MCF 10A (cell line): Measurements from ENCODE around the gene HOXC12. TPM values are rescaled to one million over a fixed set of nuclear protein-coding genes. Genes with fewer than 3 reads are reported as not detected.

ENCODE experiments used
- Bru-seq: library from RNA; stranded (reverse); fragments of 400-500 nt; gene quantifications from one replicate; lab custom pipeline; 2021; lab: Mats Ljungman, UMichigan
- BruChase-seq, 2 experiments: library from RNA; stranded (reverse); fragments of 400-500 nt; gene quantifications; one replicate each; lab custom pipeline; 2021; lab: Mats Ljungman, UMichigan
- BruUV-seq: library from RNA; stranded (reverse); fragments of 400-500 nt; replicated peaks from 2 replicates; lab custom pipeline; 2021; lab: Mats Ljungman, UMichigan
- CTCF ChIA-PET: fragments of 300-600 bp; sonication (Branson Sonifier 250); formaldehyde crosslinking; extraction: SDS; loops from one replicate; lab custom pipeline; 2021; ENCODE audit warnings: antibody characterized with exemption, inconsistent platforms; lab: Yijun Ruan, JAX
- POLR2A ChIA-PET: fragments of 300-600, 350-650 bp; sonication (Branson Sonifier 250); formaldehyde crosslinking; extraction: SDS; loops from one replicate; lab custom pipeline; 2020; ENCODE audit warnings: antibody characterized with exemption, inconsistent platforms; lab: Yijun Ruan, JAX
- DNase-seq: peaks from one replicate; pipeline ENCODE4 v3.0.0-alpha.2; 2018; ENCODE audit not compliant: unreplicated experiment
- H3K27ac Mint-ChIP-seq: one replicate; pipeline ENCODE4 v1.8.0; 2022; ENCODE audit warnings: mild to moderate bottlenecking, low read depth, mixed read lengths; ENCODE audit not compliant: unreplicated experiment
- H3K27me3 Mint-ChIP-seq: one replicate; pipeline ENCODE4 v1.8.0; 2022; ENCODE audit warnings: mixed read lengths; ENCODE audit not compliant: insufficient read depth, unreplicated experiment
- H3K36me3 Mint-ChIP-seq: one replicate; pipeline ENCODE4 v1.8.0; 2022; ENCODE audit warnings: mild to moderate bottlenecking, moderate library complexity, mixed read lengths; ENCODE audit not compliant: insufficient read depth, unreplicated experiment
- H3K4me1 Mint-ChIP-seq: one replicate; pipeline ENCODE4 v1.8.0; 2022; ENCODE audit warnings: mixed read lengths; ENCODE audit not compliant: insufficient read depth, unreplicated experiment
- H3K4me3 Mint-ChIP-seq: one replicate; pipeline ENCODE4 v1.8.0; 2022; ENCODE audit warnings: mild to moderate bottlenecking, moderate library complexity, mixed read lengths; ENCODE audit not compliant: unreplicated experiment
- H3K9me3 Mint-ChIP-seq: one replicate; pipeline ENCODE4 v1.8.0; 2022; ENCODE audit warnings: mixed read lengths; ENCODE audit not compliant: unreplicated experiment
- intact Hi-C: fragments of 100-400 bp; cut with micrococcal nuclease; formaldehyde crosslinking; loops from 2 replicates; pipeline ENCODE4 v1.14.1; 2022
- long read RNA-seq: library from polyadenylated mRNA; stranded (forward); transcript quantifications from one replicate; pipeline ENCODE4 v2.0.0, GENCODE V29; 2022
- total RNA-seq: library from RNA; stranded (reverse); gene quantifications from 2 replicates; pipeline ENCODE4 v1.2.3, GENCODE V29; 2022
- TF ChIP-seq, protein P1 (sequence below): fragments of 200-600 bp; IDR thresholded peaks from one replicate; pipeline ENCODE4 v1.8.0; 2022; ENCODE audit warnings: antibody characterized with exemption, mild to moderate bottlenecking; ENCODE audit not compliant: unreplicated experiment

HOXC12 gene, protein sequence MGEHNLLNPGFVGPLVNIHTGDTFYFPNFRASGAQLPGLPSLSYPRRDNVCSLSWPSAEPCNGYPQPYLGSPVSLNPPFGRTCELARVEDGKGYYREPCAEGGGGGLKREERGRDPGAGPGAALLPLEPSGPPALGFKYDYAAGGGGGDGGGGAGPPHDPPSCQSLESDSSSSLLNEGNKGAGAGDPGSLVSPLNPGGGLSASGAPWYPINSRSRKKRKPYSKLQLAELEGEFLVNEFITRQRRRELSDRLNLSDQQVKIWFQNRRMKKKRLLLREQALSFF
- total RNA-seq = not detected in 2 replicates
- Bru-seq, nascent RNA = percentile 18 among the genes with signal in this experiment
- not detected for BruChase-seq, experiment 1, labeled RNA remaining after a 6-hour chase
- BruChase-seq, experiment 2, labeled RNA remaining after a 2-hour chase = not detected
- long read RNA-seq = 0 reads

DNA sequence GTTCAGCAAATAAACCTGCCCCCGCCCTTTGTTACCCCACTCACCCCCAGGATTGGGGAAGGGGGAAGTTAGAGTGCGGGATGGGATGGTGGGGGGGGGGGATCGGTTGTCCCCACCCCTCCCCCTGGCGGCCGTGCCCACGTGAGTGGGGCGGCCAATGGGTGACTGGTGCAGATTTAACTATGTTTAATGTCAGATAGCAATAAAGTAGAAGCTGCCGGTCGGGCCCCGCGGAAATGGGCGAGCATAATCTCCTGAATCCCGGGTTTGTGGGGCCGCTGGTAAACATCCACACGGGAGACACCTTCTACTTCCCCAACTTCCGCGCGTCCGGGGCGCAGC, at the start of gene HOXC12:
Gene HOXC12 (plus strand): TSS at position 210 of the 342 bp plus-strand sequence. CDS start 27 bp downstream, at position 237.
- CTCF ChIA-PET = interaction anchor here (1.2 kb wide), 1 partner anchor 247 kb away, joined by 5 read pairs; no protein-coding TSS in a partner anchor
- H3K9me3 Mint-ChIP-seq = no peaks in the 10 kb centered on the region
- intact Hi-C loops = no loop called here
- H3K36me3 Mint-ChIP-seq = no peaks in the 10 kb centered on the region
- DNase-seq = no peak
- H3K4me1 Mint-ChIP-seq = no peaks in the 10 kb centered on the region
- H3K27me3 Mint-ChIP-seq = no peaks in the 10 kb centered on the region
- H3K27ac Mint-ChIP-seq = no peak within 1 kb of the TSS
- TF ChIP-seq, protein P1, sequence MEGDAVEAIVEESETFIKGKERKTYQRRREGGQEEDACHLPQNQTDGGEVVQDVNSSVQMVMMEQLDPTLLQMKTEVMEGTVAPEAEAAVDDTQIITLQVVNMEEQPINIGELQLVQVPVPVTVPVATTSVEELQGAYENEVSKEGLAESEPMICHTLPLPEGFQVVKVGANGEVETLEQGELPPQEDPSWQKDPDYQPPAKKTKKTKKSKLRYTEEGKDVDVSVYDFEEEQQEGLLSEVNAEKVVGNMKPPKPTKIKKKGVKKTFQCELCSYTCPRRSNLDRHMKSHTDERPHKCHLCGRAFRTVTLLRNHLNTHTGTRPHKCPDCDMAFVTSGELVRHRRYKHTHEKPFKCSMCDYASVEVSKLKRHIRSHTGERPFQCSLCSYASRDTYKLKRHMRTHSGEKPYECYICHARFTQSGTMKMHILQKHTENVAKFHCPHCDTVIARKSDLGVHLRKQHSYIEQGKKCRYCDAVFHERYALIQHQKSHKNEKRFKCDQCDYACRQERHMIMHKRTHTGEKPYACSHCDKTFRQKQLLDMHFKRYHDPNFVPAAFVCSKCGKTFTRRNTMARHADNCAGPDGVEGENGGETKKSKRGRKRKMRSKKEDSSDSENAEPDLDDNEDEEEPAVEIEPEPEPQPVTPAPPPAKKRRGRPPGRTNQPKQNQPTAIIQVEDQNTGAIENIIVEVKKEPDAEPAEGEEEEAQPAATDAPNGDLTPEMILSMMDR = no peak
- POLR2A ChIA-PET = interaction anchor here (1.0 to 3.2 kb wide), 3 partner anchors 13 to 179 kb away, joined by 3 to 16 read pairs (median 3); partner anchors contain the start of gene HOXC13
- H3K4me3 Mint-ChIP-seq = no peak within 1 kb of the TSS
- no TSS peak for BruUV-seq

DNA sequence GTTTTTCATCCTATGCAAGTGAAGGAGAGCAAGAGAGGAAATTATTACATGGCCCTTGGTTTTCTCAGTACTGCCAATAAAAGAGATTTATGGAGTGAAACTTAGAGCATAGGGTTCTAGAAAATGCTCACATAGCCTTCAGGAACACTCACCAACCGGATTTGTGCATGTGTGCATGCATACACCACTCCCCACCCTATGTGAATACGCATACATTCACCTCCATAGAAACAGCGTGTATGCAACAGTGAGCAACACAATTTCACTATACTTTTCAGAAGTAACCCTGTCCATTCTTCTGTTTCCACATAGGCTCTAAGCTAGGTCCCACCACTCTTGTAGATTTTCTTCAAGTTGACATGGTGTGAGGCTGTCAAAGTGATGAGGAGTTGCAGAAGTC, 47.6 kb upstream of the HOXC12 start:
- Mint-ChIP-seq H3K36me3 (no peaks in the 10 kb centered on the region), H3K27me3 (peaks cover under 1% of the 10 kb centered on the region), H3K4me3 (no peak overlapping the region), H3K9me3 (no peaks in the 10 kb centered on the region), H3K27ac (no peak overlapping the region), H3K4me1 (no peaks in the 10 kb centered on the region)
- no TSS peak for BruUV-seq
- POLR2A ChIA-PET = no interaction called here
- intact Hi-C loops = no loop called here
- CTCF ChIA-PET = no interaction called here
- DNase-seq = no peak
- TF ChIP-seq, protein P1 = no peak

DNA sequence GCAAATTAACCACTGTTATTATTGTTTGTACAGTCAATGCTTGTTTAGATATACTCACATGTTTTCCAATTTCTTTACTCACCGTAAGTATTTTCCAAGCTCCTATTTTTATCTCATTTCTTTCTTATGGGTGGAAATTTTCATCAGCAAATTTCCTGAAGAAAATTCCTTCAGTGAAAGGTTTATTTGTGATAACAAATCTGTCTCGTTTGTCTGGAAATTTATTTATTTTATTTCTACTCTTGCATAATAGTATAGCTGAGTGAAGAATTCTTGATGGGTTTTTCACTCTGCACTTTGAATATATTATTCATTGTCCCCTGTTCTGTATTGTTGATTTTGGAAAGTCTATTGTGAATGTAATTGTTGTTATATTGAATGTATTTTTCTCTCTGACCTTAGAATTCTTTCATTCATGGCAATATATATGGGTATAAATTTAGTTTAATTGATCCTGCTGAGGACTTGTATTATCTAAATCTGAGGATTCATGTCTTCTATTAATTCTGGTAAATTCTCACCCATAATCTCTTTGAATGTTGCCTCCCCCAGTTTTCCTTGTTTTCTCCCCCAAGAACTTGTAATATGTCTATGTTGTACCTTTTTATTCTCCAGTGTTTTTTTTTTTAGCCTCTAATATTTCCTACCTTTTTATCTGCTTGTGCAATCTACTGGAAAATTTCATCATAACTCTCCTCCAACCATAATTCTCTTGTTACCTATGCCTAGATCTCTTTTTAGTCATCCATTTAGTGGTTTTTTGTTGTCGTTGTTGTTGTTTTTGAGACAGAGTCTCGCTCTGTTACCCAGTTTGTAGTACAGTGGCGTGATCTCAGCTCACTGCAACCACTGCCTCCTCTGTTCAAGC, 37.7 kb upstream of the HOXC12 start:
- H3K27me3 Mint-ChIP-seq = no peaks in the 10 kb centered on the region
- no peaks in the 10 kb centered on the region for H3K36me3 Mint-ChIP-seq
- CTCF ChIA-PET = interaction anchor here (0.6 to 1.1 kb wide), 2 partner anchors 171 to 776 kb away, joined by 3 to 5 read pairs; no protein-coding TSS in a partner anchor
- DNase-seq = no peak
- TF ChIP-seq, protein P1 = no peak
- POLR2A ChIA-PET = no interaction called here
- peaks cover 7% of the 10 kb centered on the region for H3K4me1 Mint-ChIP-seq
- no TSS peak for BruUV-seq
- H3K9me3 Mint-ChIP-seq = no peaks in the 10 kb centered on the region
- H3K27ac Mint-ChIP-seq = no peak overlapping the region
- H3K4me3 Mint-ChIP-seq = no peak overlapping the region
- intact Hi-C loops = no loop called here
